ENCODE results near the gene TNNT3.

The TNNT3 gene

DNA sequence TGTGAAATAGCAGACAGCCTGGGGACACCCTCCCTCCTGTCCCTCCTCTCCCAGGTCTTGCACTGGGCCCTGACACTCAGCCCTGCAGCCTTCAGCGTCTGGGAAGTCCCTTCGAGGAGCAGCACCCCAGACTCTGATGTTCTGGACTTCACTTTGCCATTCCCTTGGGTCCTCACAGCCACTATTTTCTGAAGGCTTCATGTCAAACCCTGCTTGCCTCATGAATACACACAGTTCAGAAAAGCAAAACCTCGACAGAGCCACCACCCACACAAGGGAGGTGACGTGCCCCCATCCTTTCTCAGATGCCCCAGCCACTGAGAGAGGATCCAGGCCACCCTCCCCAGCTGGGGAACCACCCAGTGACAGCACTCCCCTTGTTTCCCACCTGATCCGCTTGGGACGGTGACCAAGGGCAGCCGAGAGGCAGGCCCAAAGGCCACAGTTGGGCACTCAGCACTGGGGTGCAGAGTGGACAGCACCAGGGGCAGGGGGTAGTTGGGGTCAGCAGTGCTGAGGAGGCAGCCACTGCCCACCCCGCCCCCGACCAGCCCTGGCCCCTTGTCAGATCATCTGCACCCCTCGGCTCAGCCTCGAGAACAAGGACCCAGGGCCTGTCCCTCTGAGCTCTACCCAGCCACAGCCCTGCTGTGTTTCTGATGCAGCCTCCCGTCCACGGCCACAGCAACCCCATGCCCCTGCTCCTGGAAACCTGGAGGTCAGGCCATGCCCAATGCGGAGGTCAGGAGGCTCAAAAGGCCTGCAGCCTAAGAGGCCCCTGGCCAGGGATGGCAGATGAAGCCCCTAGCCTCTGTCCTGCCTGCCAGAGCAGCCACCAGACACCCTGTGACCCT lies 3.1 kb upstream of the TNNT3 start:
- Histone ChIP-seq H3K27me3 (ENCODE audit: control insufficient read depth, low read length) (no peaks in the 10 kb centered on the region), H3K36me3 (ENCODE audit: control insufficient read depth, low read length) (no peaks in the 10 kb centered on the region), H3K4me1 (ENCODE audit: control insufficient read depth, low read length) (no peaks in the 10 kb centered on the region), H3K79me2 (ENCODE audit: control insufficient read depth, low read length) (no peaks in the 10 kb centered on the region), H3K4me3 (ENCODE audit: low read length) (no peak overlapping the region), H3K9me2 (replicated peaks; ENCODE audit: control insufficient read depth, low read length) (no peaks in the 10 kb centered on the region), H3K4me2 (ENCODE audit: low read length) (no peak overlapping the region), H3K27ac (ENCODE audit: low read depth, low read length) (no peak overlapping the region), H3F3A (ENCODE audit: control insufficient read depth, insufficient read depth) (no peaks in the 10 kb centered on the region), H4K20me1 (ENCODE audit: control insufficient read depth, insufficient read depth, low read depth, low read length) (no peaks in the 10 kb centered on the region), H3K9me3 (ENCODE audit: control insufficient read depth, insufficient read depth, low read length) (no peaks in the 10 kb centered on the region)
- no peak for TF ChIP-seq EZH2phosphoT487 (IDR thresholded peaks at IDR 0.05; ENCODE audit: borderline replicate concordance, low read length)
- TF ChIP-seq, protein P1, sequence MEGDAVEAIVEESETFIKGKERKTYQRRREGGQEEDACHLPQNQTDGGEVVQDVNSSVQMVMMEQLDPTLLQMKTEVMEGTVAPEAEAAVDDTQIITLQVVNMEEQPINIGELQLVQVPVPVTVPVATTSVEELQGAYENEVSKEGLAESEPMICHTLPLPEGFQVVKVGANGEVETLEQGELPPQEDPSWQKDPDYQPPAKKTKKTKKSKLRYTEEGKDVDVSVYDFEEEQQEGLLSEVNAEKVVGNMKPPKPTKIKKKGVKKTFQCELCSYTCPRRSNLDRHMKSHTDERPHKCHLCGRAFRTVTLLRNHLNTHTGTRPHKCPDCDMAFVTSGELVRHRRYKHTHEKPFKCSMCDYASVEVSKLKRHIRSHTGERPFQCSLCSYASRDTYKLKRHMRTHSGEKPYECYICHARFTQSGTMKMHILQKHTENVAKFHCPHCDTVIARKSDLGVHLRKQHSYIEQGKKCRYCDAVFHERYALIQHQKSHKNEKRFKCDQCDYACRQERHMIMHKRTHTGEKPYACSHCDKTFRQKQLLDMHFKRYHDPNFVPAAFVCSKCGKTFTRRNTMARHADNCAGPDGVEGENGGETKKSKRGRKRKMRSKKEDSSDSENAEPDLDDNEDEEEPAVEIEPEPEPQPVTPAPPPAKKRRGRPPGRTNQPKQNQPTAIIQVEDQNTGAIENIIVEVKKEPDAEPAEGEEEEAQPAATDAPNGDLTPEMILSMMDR (IDR thresholded peaks at IDR 0.05; ENCODE audit: low read depth, low read length, poor library complexity, severe bottlenecking): no peak

DNA sequence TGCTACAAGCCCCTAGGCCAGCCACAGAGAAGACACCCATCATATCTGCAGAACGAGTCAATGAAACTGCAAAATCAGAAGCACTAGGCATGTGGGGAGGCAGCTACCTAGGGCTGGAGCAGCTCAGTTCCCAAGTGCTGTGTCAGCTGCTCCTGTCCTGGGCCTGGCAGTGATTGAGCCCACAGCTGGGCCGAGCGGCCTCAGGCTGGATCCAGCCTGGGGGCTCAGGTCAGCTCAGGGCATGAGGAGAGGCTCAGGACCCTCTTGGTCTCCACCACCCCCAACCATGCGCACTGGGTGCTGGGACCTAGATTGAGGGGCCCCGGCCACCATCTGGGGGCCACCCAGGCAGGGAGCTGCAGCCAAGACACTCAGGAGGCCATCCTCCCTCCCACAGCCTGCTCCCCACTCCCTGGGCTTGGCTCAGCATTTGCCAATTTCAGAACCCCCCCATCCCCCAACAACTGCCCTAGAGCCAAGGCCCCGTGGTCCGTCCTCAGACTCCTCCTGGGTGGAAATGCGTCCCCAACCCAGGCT lies 2.4 kb upstream of the TNNT3 start:
- H3K9me3 ChIP-seq (ENCODE audit: control insufficient read depth, insufficient read depth, low read length): no peaks in the 10 kb centered on the region
- no peaks in the 10 kb centered on the region for H3K36me3 ChIP-seq (ENCODE audit: control insufficient read depth, low read length)
- H3K4me2 ChIP-seq (ENCODE audit: low read length): no peak overlapping the region
- no peaks in the 10 kb centered on the region for H3K79me2 ChIP-seq (ENCODE audit: control insufficient read depth, low read length)
- H3K27ac ChIP-seq (ENCODE audit: low read depth, low read length): no peak overlapping the region
- H3K9me2 ChIP-seq (replicated peaks; ENCODE audit: control insufficient read depth, low read length): no peaks in the 10 kb centered on the region
- H4K20me1 ChIP-seq (ENCODE audit: control insufficient read depth, insufficient read depth, low read depth, low read length): no peaks in the 10 kb centered on the region
- no peaks in the 10 kb centered on the region for H3K4me1 ChIP-seq (ENCODE audit: control insufficient read depth, low read length)
- no peak overlapping the region for H3K4me3 ChIP-seq (ENCODE audit: low read length)
- TF ChIP-seq EZH2phosphoT487 (IDR thresholded peaks at IDR 0.05; ENCODE audit: borderline replicate concordance, low read length): no peak
- TF ChIP-seq, protein P1 (IDR thresholded peaks at IDR 0.05; ENCODE audit: low read depth, low read length, poor library complexity, severe bottlenecking): no peak
- no peaks in the 10 kb centered on the region for H3K27me3 ChIP-seq (ENCODE audit: control insufficient read depth, low read length)
- no peaks in the 10 kb centered on the region for H3F3A ChIP-seq (ENCODE audit: control insufficient read depth, insufficient read depth)

GRCh38 chr11:1917523-1918435 lies 1.7 kb upstream of the TNNT3 start:
- no peaks in the 10 kb centered on the region for H3K79me2 ChIP-seq (ENCODE audit: control insufficient read depth, low read length)
- no peaks in the 10 kb centered on the region for H3K9me2 ChIP-seq (replicated peaks; ENCODE audit: control insufficient read depth, low read length)
- no peak overlapping the region for H3K27ac ChIP-seq (ENCODE audit: low read depth, low read length)
- H3F3A ChIP-seq (ENCODE audit: control insufficient read depth, insufficient read depth): no peaks in the 10 kb centered on the region
- no peaks in the 10 kb centered on the region for H4K20me1 ChIP-seq (ENCODE audit: control insufficient read depth, insufficient read depth, low read depth, low read length)
- H3K27me3 ChIP-seq (ENCODE audit: control insufficient read depth, low read length): no peaks in the 10 kb centered on the region
- no peaks in the 10 kb centered on the region for H3K4me1 ChIP-seq (ENCODE audit: control insufficient read depth, low read length)
- TF ChIP-seq, protein P1 (IDR thresholded peaks at IDR 0.05; ENCODE audit: low read depth, low read length, poor library complexity, severe bottlenecking): peak; percentile 38
- no peak for TF ChIP-seq EZH2phosphoT487 (IDR thresholded peaks at IDR 0.05; ENCODE audit: borderline replicate concordance, low read length)
- no peaks in the 10 kb centered on the region for H3K9me3 ChIP-seq (ENCODE audit: control insufficient read depth, insufficient read depth, low read length)
- H3K4me2 ChIP-seq (ENCODE audit: low read length): no peak overlapping the region
- H3K4me3 ChIP-seq (ENCODE audit: low read length): no peak overlapping the region
- no peaks in the 10 kb centered on the region for H3K36me3 ChIP-seq (ENCODE audit: control insufficient read depth, low read length)
